A673 (cell line): ENCODE results near the gene KCND2. TPM values are rescaled to one million over a fixed set of nuclear protein-coding genes. Genes with fewer than 3 reads are reported as not detected.

Source experiments
- BruUV-seq: library from RNA; stranded (reverse); fragments of 400-500 nt; replicated peaks from 2 replicates; lab custom pipeline; 2021; lab: Mats Ljungman, UMichigan
- CTCF ChIA-PET: fragments of 300-600 bp; sonication (Branson Sonifier 250); formaldehyde crosslinking; loops from one replicate; lab custom pipeline; 2022; ENCODE audit warnings: antibody characterized with exemption; lab: Charles Lee
- POLR2A ChIA-PET: fragments of 300-600 bp; sonication (Branson Sonifier 250); formaldehyde crosslinking; loops from one replicate; lab custom pipeline; 2022; ENCODE audit warnings: antibody characterized with exemption; ENCODE audit not compliant: low non-redundant PET; lab: Charles Lee
- DNase-seq: peaks from one replicate; pipeline ENCODE4 v3.0.0-alpha.2; 2015; ENCODE audit warnings: low spot score
- H3K27ac ChIP-seq: fragments of 200-600 bp; sonication (generic); 2 replicates; pipeline ENCODE4 v1.5.1; 2016; ENCODE audit warnings: mixed run types, low read depth, mild to moderate bottlenecking, mixed read lengths, antibody characterized with exemption, low read length; ENCODE audit not compliant: poor library complexity, severe bottlenecking
- H3K27me3 ChIP-seq: fragments of 200-600 bp; sonication (generic); replicated peaks from 2 replicates; pipeline ENCODE4 v1.6.1; 2017; ENCODE audit warnings: mixed run types, low read depth, mild to moderate bottlenecking, mixed read lengths, antibody characterized with exemption, low read length; ENCODE audit not compliant: insufficient read depth, poor library complexity
- H3K36me3 ChIP-seq: fragments of 200-600 bp; sonication (generic); 2 replicates; pipeline ENCODE4 v1.6.1; 2016; ENCODE audit warnings: mixed run types, mild to moderate bottlenecking, mixed read lengths, antibody characterized with exemption, low read length; ENCODE audit not compliant: insufficient read depth, poor library complexity, severe bottlenecking
- H3K4me1 ChIP-seq: fragments of 200-600 bp; sonication (generic); 2 replicates; pipeline ENCODE4 v1.6.1; 2017; ENCODE audit warnings: mixed run types, mild to moderate bottlenecking, mixed read lengths, antibody characterized with exemption, low read length; ENCODE audit not compliant: insufficient read depth, poor library complexity, severe bottlenecking
- H3K4me3 ChIP-seq: fragments of 200-600 bp; sonication (generic); 2 replicates; pipeline ENCODE4 v1.5.1; 2016; ENCODE audit warnings: low read depth, mixed run types, mild to moderate bottlenecking, mixed read lengths, low read length; ENCODE audit not compliant: poor library complexity, severe bottlenecking
- H3K9me3 ChIP-seq: fragments of 200-600 bp; sonication (generic); 2 replicates; pipeline ENCODE4 v1.6.1; 2016; ENCODE audit warnings: mixed run types, low read depth, mild to moderate bottlenecking, mixed read lengths, antibody characterized with exemption, low read length; ENCODE audit not compliant: poor library complexity, severe bottlenecking
- EZH2 ChIP-seq: fragments of 200-600 bp; sonication (generic); IDR thresholded peaks from 2 replicates; pipeline ENCODE4 v1.6.1; 2017; ENCODE audit warnings: borderline replicate concordance, low read depth, mild to moderate bottlenecking, mixed read lengths, antibody characterized with exemption, low read length; ENCODE audit not compliant: poor library complexity, severe bottlenecking
- intact Hi-C: fragments of 100-400 bp; cut with micrococcal nuclease; formaldehyde crosslinking; loops from one replicate; pipeline ENCODE4 v1.10.0; 2022; ENCODE audit not compliant: unreplicated experiment
- total RNA-seq: library from RNA; stranded (reverse); gene quantifications from 2 replicates; pipeline ENCODE4 v1.2.3, GENCODE V29; 2021
- TF ChIP-seq, protein P1 (sequence below): fragments of 300-800, 200-600 bp; sonication (generic); conservative IDR thresholded peaks from 2 replicates; pipeline ENCODE4 v1.5.1; 2017; ENCODE audit warnings: low read depth, mild to moderate bottlenecking, antibody characterized with exemption, low read length, moderate library complexity, mixed read lengths

KCND2 gene
- total RNA-seq, 1 experiment from 2014 or later = not detected

DNA sequence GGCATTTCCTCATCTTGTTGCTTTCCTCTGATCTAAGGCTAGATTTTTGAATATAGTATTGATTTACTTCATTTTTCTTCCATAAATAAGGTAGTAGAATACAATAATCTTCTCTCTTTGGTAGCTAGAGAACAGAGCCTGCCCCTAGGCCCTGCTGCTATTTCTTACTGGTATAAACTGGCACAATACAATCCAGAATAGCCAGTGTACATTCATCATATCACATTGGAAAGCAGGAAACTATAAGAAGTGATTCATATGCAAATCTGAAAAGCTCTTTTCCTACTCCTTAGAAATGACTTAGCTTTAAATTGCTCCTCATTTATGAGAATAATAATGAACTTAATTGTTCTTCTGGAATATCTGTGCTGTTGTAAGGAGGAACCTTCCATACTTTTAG is 100.2 kb downstream of the KCND2 start:
- Histone ChIP-seq H3K4me3 (no peak overlapping the region), H3K27me3 (no peaks in the 10 kb centered on the region), H3K27ac (no peak overlapping the region), H3K9me3 (no peaks in the 10 kb centered on the region), H3K4me1 (no peaks in the 10 kb centered on the region), H3K36me3 (no peaks in the 10 kb centered on the region)
- no peak for TF ChIP-seq EZH2
- BruUV-seq = no TSS peak
- DNase-seq = no peak
- ChIA-PET CTCF (no interaction called here), POLR2A (no interaction called here)
- intact Hi-C loops = no loop called here

DNA sequence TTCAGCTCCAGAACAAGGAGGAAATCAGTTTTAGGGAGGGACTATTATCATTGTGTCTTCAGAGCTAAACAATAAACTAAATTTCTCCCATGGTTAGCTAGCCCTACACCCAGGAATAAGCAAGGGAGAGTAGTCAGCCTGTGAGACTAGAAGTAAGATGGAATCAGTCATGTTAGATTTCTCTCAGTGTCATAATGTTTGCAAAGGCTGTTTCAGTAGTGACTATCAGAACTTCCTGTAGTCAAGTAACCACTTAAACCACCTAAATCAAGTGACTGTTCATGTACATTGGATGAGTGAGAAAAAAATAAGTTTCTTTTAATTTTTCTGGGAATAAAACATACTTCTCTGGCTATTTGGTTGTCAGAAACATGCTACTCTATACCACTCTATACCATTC is 121.6 kb downstream of the KCND2 start:
- H3K27ac ChIP-seq = no peak overlapping the region
- ChIA-PET CTCF (no interaction called here), POLR2A (no interaction called here)
- H3K4me3 ChIP-seq = no peak overlapping the region
- TF ChIP-seq, protein P1, sequence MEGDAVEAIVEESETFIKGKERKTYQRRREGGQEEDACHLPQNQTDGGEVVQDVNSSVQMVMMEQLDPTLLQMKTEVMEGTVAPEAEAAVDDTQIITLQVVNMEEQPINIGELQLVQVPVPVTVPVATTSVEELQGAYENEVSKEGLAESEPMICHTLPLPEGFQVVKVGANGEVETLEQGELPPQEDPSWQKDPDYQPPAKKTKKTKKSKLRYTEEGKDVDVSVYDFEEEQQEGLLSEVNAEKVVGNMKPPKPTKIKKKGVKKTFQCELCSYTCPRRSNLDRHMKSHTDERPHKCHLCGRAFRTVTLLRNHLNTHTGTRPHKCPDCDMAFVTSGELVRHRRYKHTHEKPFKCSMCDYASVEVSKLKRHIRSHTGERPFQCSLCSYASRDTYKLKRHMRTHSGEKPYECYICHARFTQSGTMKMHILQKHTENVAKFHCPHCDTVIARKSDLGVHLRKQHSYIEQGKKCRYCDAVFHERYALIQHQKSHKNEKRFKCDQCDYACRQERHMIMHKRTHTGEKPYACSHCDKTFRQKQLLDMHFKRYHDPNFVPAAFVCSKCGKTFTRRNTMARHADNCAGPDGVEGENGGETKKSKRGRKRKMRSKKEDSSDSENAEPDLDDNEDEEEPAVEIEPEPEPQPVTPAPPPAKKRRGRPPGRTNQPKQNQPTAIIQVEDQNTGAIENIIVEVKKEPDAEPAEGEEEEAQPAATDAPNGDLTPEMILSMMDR = no peak
- no peak for TF ChIP-seq EZH2
- DNase-seq = no peak
- intact Hi-C loops = no loop called here
- H3K36me3 ChIP-seq = no peaks in the 10 kb centered on the region
- no peaks in the 10 kb centered on the region for H3K27me3 ChIP-seq
- H3K4me1 ChIP-seq = no peaks in the 10 kb centered on the region
- H3K9me3 ChIP-seq = no peaks in the 10 kb centered on the region
- BruUV-seq = no TSS peak

DNA sequence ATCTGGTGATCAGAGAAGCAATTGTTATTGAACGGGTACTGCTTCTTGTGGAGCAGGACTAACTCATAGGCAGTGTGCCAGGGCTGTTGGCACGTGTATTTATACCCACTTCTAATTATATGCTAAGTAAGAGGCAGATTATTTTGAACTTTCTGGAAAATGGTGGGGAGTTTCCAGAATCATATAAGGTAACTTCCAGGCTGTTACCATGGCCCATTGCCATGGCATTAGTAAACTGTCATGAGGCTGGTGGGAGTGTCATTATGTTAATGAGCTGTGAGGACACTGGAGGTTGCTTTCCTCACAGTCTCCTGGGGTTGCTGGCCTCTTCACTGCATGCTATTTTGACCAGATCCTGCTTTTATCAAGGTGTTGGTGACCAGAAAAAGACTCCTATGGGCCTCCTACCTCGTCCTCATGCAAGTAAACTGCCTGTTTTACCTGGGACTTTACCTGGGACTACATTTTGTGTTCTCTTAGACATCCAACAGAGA is 122.6 kb downstream of the KCND2 start:
- TF ChIP-seq, protein P1 = no peak
- TF ChIP-seq EZH2 = no peak
- CTCF ChIA-PET = no interaction called here

More for the DNA sequence above, 122.6 kb downstream of the KCND2 start:
- no peak for DNase-seq
- intact Hi-C loops = no loop called here
- Histone ChIP-seq H3K4me3 (no peak overlapping the region), H3K4me1 (no peaks in the 10 kb centered on the region), H3K27me3 (no peaks in the 10 kb centered on the region), H3K36me3 (no peaks in the 10 kb centered on the region), H3K9me3 (no peaks in the 10 kb centered on the region), H3K27ac (no peak overlapping the region)
- POLR2A ChIA-PET = no interaction called here
- BruUV-seq = no TSS peak
